DMS 273 (cell line): ENCODE data around the gene ZNRD2.
"Not testable (repeated sequence)": the region's sequence is repeated elsewhere in the genome, so short reads cannot be mapped to it uniquely, and the experiment has no call there.

Source experiments
- DNase-seq: peaks from one replicate; lab custom pipeline; 2025; ENCODE audit not compliant: unreplicated experiment; lab: John Stamatoyannopoulos, UW

Gene ZNRD2

GRCh38 chr11:65569973-65570918 lies at the start of gene ZNRD2:
Gene ZNRD2 (plus strand): TSS chr11:65570477. CDS start chr11:65570492, 15 bp downstream.
- DNase-seq: peak; percentile 98

GRCh38 chr11:65521777-65522521 lies 48.3 kb upstream of the ZNRD2 start:
- not testable (repeated sequence) for DNase-seq

- DNase-seq: not testable (repeated sequence)
Measured at GRCh38 chr11:65522718-65523630, 47.3 kb upstream of the ZNRD2 start.

- DNase-seq: not testable (repeated sequence)
Measured at GRCh38 chr11:65523631-65523968, 46.7 kb upstream of the ZNRD2 start.

- no peak for DNase-seq
Measured at GRCh38 chr11:65524014-65524740, 46.1 kb upstream of the ZNRD2 start.

GRCh38 chr11:65524741-65525545 lies 45.3 kb upstream of the ZNRD2 start, which contains the start of gene SCYL1:
Gene SCYL1 (plus strand): TSS chr11:65525083. CDS start chr11:65525154, 71 bp downstream.
- DNase-seq: peak; percentile 65

GRCh38 chr11:65525546-65526480 lies 44.5 kb upstream of the ZNRD2 start:
- no peak for DNase-seq

- no peak for DNase-seq
Measured at GRCh38 chr11:65526744-65527143, 43.5 kb upstream of the ZNRD2 start.

- DNase-seq: no peak
Measured at GRCh38 chr11:65528819-65529350, 41.4 kb upstream of the ZNRD2 start.

- no peak for DNase-seq
Measured at GRCh38 chr11:65529475-65530156, 40.7 kb upstream of the ZNRD2 start.

GRCh38 chr11:65530157-65530496 lies 40.1 kb upstream of the ZNRD2 start:
- DNase-seq: no peak

GRCh38 chr11:65532388-65533064 lies 37.8 kb upstream of the ZNRD2 start:
- no peak for DNase-seq

- DNase-seq: no peak
Measured at GRCh38 chr11:65535102-65535501, 35.2 kb upstream of the ZNRD2 start.

- DNase-seq: no peak
Measured at GRCh38 chr11:65536412-65537295, 33.6 kb upstream of the ZNRD2 start.

- DNase-seq: no peak
Measured at GRCh38 chr11:65537296-65537597, 33.0 kb upstream of the ZNRD2 start.

GRCh38 chr11:65537620-65538231 lies 32.6 kb upstream of the ZNRD2 start:
- no peak for DNase-seq
